Brain microvascular endothelial cell (primary cell): ENCODE measurements around the gene ZNRF1.

Experiments used
- DNase-seq: peaks from one replicate; pipeline ENCODE4 v3.0.0-alpha.2; 2020
- H3K27ac ChIP-seq: fragments of 250-450 bp; sonication (Bioruptor Pico); 2 replicates; pipeline ENCODE4 v1.5.1; 2020; ENCODE audit warnings: mild to moderate bottlenecking, moderate library complexity
- H3K27me3 ChIP-seq: fragments of 250-450 bp; sonication (Bioruptor Pico); replicated peaks from 2 replicates; pipeline ENCODE4 v1.5.1; 2020; ENCODE audit warnings: mild to moderate bottlenecking
- H3K36me3 ChIP-seq: fragments of 250-450 bp; sonication (Bioruptor Pico); replicated peaks from 2 replicates; pipeline ENCODE4 v1.5.1; 2020; ENCODE audit warnings: mild to moderate bottlenecking
- H3K4me3 ChIP-seq: 2 replicates; pipeline ENCODE4 v1.5.1; 2011; ENCODE audit warnings: low read depth, mild to moderate bottlenecking, control low read depth, low read length, moderate library complexity
- CTCF ChIP-seq: IDR thresholded peaks from 2 replicates; pipeline ENCODE4 v1.5.1; 2011; ENCODE audit warnings: low read depth, mild to moderate bottlenecking, moderate library complexity, low read length, control low read depth, inconsistent platforms; ENCODE audit errors: missing control alignments
- in situ Hi-C: cut with HindIII; loops from 2 replicates; pipeline ENCODE4 v1.10.0; 2017; ENCODE audit warnings: low sequenced_read_pairs, low pct_ligation_motif_present

Gene ZNRF1

GRCh38 chr16:75060723-75061122, 61.9 kb downstream of the ZNRF1 start:
- in situ Hi-C loops: no loop called here
- no peak for DNase-seq
- Histone ChIP-seq H3K36me3 (no peaks in the 10 kb centered on the region), H3K27ac (no peak overlapping the region), H3K4me3 (no peak overlapping the region), H3K27me3 (no peaks in the 10 kb centered on the region)
- TF ChIP-seq CTCF: no peak

GRCh38 chr16:75061669-75062068, 62.8 kb downstream of the ZNRF1 start:
- Histone ChIP-seq H3K36me3 (no peaks in the 10 kb centered on the region), H3K4me3 (no peak overlapping the region), H3K27me3 (no peaks in the 10 kb centered on the region), H3K27ac (no peak overlapping the region)
- in situ Hi-C loops: no loop called here
- no peak for TF ChIP-seq CTCF
- DNase-seq: no peak

GRCh38 chr16:75062135-75062975, 63.5 kb downstream of the ZNRF1 start:
- Histone ChIP-seq H3K27ac (no peak overlapping the region), H3K36me3 (no peaks in the 10 kb centered on the region), H3K27me3 (no peaks in the 10 kb centered on the region), H3K4me3 (no peak overlapping the region)
- no peak for DNase-seq
- in situ Hi-C loops: no loop called here
- no peak for TF ChIP-seq CTCF

GRCh38 chr16:75062976-75063346, 64.1 kb downstream of the ZNRF1 start:
- no peaks in the 10 kb centered on the region for H3K27me3 ChIP-seq
- TF ChIP-seq CTCF: no peak
- no peak overlapping the region for H3K27ac ChIP-seq
- no peak for DNase-seq
- H3K36me3 ChIP-seq: no peaks in the 10 kb centered on the region
- H3K4me3 ChIP-seq: no peak overlapping the region
- in situ Hi-C loops: no loop called here

GRCh38 chr16:75063549-75064088, 64.8 kb downstream of the ZNRF1 start:
- no peak for TF ChIP-seq CTCF
- Histone ChIP-seq H3K27ac (no peak overlapping the region), H3K4me3 (no peak overlapping the region), H3K27me3 (no peaks in the 10 kb centered on the region), H3K36me3 (no peaks in the 10 kb centered on the region)
- in situ Hi-C loops: no loop called here
- DNase-seq: no peak
